ENCODE data around the gene NAA60.
"Not testable (repeated sequence)": the region's sequence is repeated elsewhere in the genome, so short reads cannot be mapped to it uniquely, and the experiment has no call there.

NAA60 gene

DNA sequence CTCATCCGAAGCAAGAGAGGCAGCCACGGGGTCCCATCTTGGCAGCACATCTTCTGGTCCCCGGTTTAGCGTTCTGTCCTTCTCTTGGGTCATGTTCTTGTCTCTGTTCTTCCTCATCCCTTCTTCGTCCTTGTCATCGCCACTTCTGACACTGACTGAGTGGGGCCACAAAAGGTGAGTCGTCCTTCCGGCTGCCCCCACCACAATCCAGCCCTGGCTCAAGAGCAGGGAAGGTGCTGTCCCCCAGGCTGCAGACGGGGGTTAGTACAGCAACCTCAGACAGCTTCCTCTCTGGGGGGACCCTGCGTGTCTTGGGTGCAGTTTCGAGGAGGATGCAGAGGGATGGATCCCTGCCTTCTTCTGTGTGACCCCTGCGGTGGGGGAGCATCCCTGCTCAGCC lies 21.8 kb downstream of the NAA60 start:
- Histone ChIP-seq H3K4me3 (ENCODE audit: low read depth, low read length) (no peak overlapping the region), H2AFZ (ENCODE audit: low read length, unreplicated experiment) (no peak overlapping the region), H3K27me3 (ENCODE audit: insufficient read depth, low read length) (no peaks in the 10 kb centered on the region), H3K36me3 (ENCODE audit: insufficient read depth, low read length) (0 out of 2 replicates have a peak, but pooled peaks cover 4% of the 10 kb centered on the region), H3K4me1 (ENCODE audit: control insufficient read depth, insufficient read depth, low read length, unreplicated experiment) (peaks cover 3% of the 10 kb centered on the region), H3K79me2 (ENCODE audit: control insufficient read depth, insufficient read depth, low read length, unreplicated experiment) (peaks cover 98% of the 10 kb centered on the region), H3K27ac (ENCODE audit: low read depth, low read length) (no peak overlapping the region)

DNA sequence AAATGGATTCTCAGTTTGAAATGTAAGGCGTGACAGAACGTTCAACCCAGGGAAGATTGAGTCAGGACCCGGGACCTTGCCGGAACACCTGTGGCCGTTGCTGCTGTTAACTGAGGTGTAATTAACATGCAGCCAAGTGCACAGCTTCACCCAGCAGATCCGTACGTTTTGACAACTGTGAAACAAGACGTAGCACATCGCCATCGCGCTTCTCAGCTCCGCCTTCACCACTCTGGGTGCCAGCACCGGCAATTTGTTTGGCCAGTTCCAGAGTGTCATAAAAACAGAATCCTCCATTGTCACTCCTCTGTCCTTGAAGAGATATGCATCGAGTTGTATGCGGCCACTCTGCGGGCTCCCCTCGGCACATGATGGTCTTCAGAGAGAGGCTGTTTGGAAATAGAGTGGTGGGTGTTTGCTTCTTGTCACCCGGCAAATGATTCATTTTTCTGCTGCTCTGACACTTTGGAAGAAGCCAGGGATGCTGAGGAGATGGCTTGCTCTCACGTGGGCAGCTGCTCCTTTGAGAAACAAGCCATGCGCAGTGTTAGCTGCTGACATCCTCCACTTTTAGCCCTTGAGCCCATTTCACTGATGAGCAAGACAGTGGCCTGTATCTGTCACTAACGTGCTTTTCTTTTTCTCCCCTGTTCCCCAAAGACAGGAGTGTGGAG lies 22.6 kb downstream of the NAA60 start:
- H3K79me2 ChIP-seq (ENCODE audit: control insufficient read depth, insufficient read depth, low read length, unreplicated experiment): peaks cover 98% of the 10 kb centered on the region
- no peak overlapping the region for H3K4me3 ChIP-seq (ENCODE audit: low read depth, low read length)
- H3K36me3 ChIP-seq (ENCODE audit: insufficient read depth, low read length): 0 out of 2 replicates have a peak, but pooled peaks cover 4% of the 10 kb centered on the region
- H3K27me3 ChIP-seq (ENCODE audit: insufficient read depth, low read length): no peaks in the 10 kb centered on the region
- peaks cover 3% of the 10 kb centered on the region for H3K4me1 ChIP-seq (ENCODE audit: control insufficient read depth, insufficient read depth, low read length, unreplicated experiment)
- no peak overlapping the region for H3K27ac ChIP-seq (ENCODE audit: low read depth, low read length)
- no peak overlapping the region for H2AFZ ChIP-seq (ENCODE audit: low read length, unreplicated experiment)

DNA sequence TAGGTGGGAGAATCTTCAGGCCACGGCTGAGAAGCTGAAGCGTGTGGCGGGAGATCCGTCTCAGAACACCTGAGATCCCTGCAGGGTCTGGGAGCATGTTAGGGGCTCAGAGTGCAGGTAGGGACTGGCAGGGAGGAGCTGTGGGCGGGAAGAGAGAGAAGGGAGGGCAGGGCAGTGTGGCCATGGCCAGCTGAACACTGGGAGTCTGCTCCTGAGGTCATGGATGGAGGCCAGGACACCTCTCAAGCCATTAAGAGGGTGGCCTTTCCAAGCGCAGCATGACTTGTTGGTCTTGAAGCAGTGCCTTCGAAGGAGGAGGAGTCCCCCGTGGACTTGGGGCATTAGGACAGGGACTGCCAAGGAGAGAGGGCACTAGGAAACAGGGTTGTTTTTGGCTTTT lies 23.7 kb downstream of the NAA60 start:
- H3K36me3 ChIP-seq (ENCODE audit: insufficient read depth, low read length): 0 out of 2 replicates have a peak, but pooled peaks cover 4% of the 10 kb centered on the region
- H3K4me3 ChIP-seq (ENCODE audit: low read depth, low read length): no peak overlapping the region
- no peak overlapping the region for H3K27ac ChIP-seq (ENCODE audit: low read depth, low read length)
- H3K27me3 ChIP-seq (ENCODE audit: insufficient read depth, low read length): no peaks in the 10 kb centered on the region
- peaks cover 3% of the 10 kb centered on the region for H3K4me1 ChIP-seq (ENCODE audit: control insufficient read depth, insufficient read depth, low read length, unreplicated experiment)
- peaks cover 94% of the 10 kb centered on the region for H3K79me2 ChIP-seq (ENCODE audit: control insufficient read depth, insufficient read depth, low read length, unreplicated experiment)
- H2AFZ ChIP-seq (ENCODE audit: low read length, unreplicated experiment): no peak overlapping the region

DNA sequence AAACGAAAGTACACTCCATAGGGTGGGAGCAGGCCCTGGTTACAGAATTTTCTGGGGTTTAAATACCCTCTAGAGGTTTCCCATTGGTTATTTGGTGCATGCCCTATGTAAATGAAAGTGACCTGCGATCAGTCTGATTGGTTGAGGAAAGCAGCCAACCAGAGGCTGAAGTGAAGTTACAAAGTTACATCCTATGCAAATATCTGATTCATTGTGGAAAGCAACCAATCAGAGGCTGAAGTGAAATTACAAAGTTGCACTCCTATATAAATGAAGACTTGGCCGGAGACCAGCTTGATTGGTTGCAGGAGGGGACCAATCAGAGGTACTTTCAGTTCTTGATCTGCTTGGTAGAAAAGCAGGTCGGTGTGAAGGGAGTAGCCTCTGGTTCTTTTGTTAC lies 24.4 kb downstream of the NAA60 start:
- no peaks in the 10 kb centered on the region for H3K27me3 ChIP-seq (ENCODE audit: insufficient read depth, low read length)
- H3K27ac ChIP-seq (ENCODE audit: low read depth, low read length): no peak overlapping the region
- H2AFZ ChIP-seq (ENCODE audit: low read length, unreplicated experiment): no peak overlapping the region
- H3K4me1 ChIP-seq (ENCODE audit: control insufficient read depth, insufficient read depth, low read length, unreplicated experiment): peaks cover 3% of the 10 kb centered on the region
- peaks cover 5% of the 10 kb centered on the region; the same call in 1 of the 2 replicates for H3K36me3 ChIP-seq (ENCODE audit: insufficient read depth, low read length)
- H3K79me2 ChIP-seq (ENCODE audit: control insufficient read depth, insufficient read depth, low read length, unreplicated experiment): peaks cover 94% of the 10 kb centered on the region
- no peak overlapping the region for H3K4me3 ChIP-seq (ENCODE audit: low read depth, low read length)

DNA sequence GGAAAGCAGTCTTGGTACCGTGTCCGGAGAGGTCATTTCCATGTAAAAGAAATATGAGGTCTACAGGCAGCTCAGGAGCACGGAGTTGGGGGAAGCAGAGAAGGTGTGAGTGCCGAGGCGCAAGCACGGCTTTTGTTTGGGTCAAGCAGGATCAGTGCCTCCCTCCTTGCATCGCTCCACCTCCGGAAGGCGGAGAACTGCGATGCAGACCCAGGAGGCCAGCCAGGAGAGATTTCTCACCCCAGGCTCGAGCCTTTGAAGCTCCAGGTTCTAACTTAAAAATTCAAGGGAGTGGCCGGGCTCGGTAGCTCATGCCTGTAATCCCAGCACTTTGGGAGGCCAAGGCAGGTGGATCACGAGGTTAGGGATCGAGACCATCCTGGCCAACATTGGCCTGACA lies 25.0 kb downstream of the NAA60 start:
- Histone ChIP-seq H3K79me2 (ENCODE audit: control insufficient read depth, insufficient read depth, low read length, unreplicated experiment) (peaks cover 92% of the 10 kb centered on the region), H3K27me3 (ENCODE audit: insufficient read depth, low read length) (no peaks in the 10 kb centered on the region), H3K4me3 (ENCODE audit: low read depth, low read length) (no peak overlapping the region), H3K36me3 (ENCODE audit: insufficient read depth, low read length) (peaks cover 3% of the 10 kb centered on the region; the same call in 1 of the 2 replicates), H2AFZ (ENCODE audit: low read length, unreplicated experiment) (no peak overlapping the region), H3K4me1 (ENCODE audit: control insufficient read depth, insufficient read depth, low read length, unreplicated experiment) (peaks cover 3% of the 10 kb centered on the region), H3K27ac (ENCODE audit: low read depth, low read length) (no peak overlapping the region)

DNA sequence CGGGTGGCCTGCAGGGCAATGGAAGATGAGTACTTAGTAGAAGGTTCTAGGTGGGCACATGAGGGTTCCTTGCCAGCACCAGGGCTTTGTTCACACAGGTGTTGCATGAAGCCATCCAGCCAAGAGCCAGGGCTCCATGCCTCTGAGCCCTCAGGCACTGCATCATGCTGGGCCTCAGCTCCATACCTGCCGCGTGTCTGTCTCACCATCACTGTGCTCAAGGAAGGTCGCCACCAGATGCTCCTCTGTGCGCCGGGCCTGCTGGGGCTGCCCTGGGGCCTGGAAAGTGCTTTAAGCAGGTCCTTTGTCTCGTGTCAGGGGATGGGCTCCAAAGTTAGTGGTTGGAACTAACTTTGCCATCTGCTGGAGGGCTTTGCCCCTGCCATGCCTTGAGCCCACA lies 26.3 kb downstream of the NAA60 start:
- Histone ChIP-seq H3K4me1 (ENCODE audit: control insufficient read depth, insufficient read depth, low read length, unreplicated experiment) (peaks cover 3% of the 10 kb centered on the region), H3K27me3 (ENCODE audit: insufficient read depth, low read length) (no peaks in the 10 kb centered on the region), H3K36me3 (ENCODE audit: insufficient read depth, low read length) (peaks cover 3% of the 10 kb centered on the region; the same call in 1 of the 2 replicates), H3K79me2 (ENCODE audit: control insufficient read depth, insufficient read depth, low read length, unreplicated experiment) (peaks cover 93% of the 10 kb centered on the region), H3K4me3 (ENCODE audit: low read depth, low read length) (no peak overlapping the region), H2AFZ (ENCODE audit: low read length, unreplicated experiment) (no peak overlapping the region), H3K27ac (ENCODE audit: low read depth, low read length) (no peak overlapping the region)

DNA sequence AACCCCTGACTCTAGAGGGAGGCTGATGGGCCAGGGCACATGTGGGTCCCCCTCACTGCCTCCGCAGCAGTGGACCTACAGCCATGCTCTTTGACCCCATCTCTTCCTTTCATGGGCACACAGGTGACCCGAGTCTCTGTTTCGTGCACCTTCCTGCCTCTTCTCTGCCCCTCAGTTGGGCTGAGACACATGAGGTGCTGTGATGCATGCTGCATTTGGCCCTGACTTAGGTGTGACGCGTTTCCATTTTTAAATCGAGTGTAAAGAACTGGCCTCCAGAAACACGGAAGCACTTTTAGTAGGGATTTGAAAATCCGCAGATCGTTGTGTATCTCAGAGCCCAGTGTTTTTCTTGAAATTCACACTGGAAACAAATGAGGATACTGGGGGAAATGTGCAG lies 27.2 kb downstream of the NAA60 start:
- Histone ChIP-seq H3K4me3 (ENCODE audit: low read depth, low read length) (no peak overlapping the region), H3K27me3 (ENCODE audit: insufficient read depth, low read length) (no peaks in the 10 kb centered on the region), H3K36me3 (ENCODE audit: insufficient read depth, low read length) (peaks cover 3% of the 10 kb centered on the region; the same call in 1 of the 2 replicates), H3K27ac (ENCODE audit: low read depth, low read length) (no peak overlapping the region), H2AFZ (ENCODE audit: low read length, unreplicated experiment) (no peak overlapping the region), H3K79me2 (ENCODE audit: control insufficient read depth, insufficient read depth, low read length, unreplicated experiment) (peaks cover 92% of the 10 kb centered on the region), H3K4me1 (ENCODE audit: control insufficient read depth, insufficient read depth, low read length, unreplicated experiment) (peaks cover 3% of the 10 kb centered on the region)

DNA sequence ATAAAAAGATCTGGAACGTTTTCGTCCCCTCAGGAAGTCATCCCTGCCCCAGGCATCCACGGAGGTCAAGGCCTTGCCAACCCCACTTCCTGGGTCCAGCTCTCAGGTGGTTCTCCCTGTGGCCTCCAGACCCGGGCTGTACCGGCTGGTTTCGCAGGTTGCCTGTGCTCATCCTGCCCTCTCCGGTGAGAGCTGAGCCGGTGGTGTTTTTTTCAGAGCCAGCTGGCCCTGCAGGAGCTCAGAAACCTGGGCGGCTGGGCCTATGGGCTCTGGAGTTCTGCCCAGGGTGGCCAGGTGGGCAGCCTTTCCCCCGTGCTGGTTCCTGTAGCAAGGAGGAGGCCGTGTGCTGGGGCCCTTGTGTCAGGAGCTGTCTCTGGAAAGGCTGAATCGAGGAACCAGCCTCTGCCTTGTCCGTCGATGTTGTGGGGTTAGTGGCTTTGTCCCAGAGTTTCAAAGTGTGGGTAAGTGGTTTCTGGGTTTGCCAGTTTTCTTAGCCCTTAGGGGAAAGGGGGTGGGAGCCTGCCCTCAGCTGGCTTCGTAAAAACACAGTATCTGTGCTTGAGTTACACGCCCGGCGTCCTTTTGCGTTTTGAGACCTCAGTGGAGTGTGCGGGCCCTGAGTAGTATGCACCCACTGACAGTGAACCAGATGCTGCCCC lies 28.2 kb downstream of the NAA60 start:
- Histone ChIP-seq H3K27ac (ENCODE audit: low read depth, low read length) (no peak overlapping the region), H3K79me2 (ENCODE audit: control insufficient read depth, insufficient read depth, low read length, unreplicated experiment) (peaks cover 89% of the 10 kb centered on the region), H3K4me1 (ENCODE audit: control insufficient read depth, insufficient read depth, low read length, unreplicated experiment) (peaks cover 3% of the 10 kb centered on the region), H3K4me3 (ENCODE audit: low read depth, low read length) (no peak overlapping the region), H3K27me3 (ENCODE audit: insufficient read depth, low read length) (no peaks in the 10 kb centered on the region), H3K36me3 (ENCODE audit: insufficient read depth, low read length) (peaks cover 3% of the 10 kb centered on the region; the same call in 1 of the 2 replicates), H2AFZ (ENCODE audit: low read length, unreplicated experiment) (no peak overlapping the region)

DNA sequence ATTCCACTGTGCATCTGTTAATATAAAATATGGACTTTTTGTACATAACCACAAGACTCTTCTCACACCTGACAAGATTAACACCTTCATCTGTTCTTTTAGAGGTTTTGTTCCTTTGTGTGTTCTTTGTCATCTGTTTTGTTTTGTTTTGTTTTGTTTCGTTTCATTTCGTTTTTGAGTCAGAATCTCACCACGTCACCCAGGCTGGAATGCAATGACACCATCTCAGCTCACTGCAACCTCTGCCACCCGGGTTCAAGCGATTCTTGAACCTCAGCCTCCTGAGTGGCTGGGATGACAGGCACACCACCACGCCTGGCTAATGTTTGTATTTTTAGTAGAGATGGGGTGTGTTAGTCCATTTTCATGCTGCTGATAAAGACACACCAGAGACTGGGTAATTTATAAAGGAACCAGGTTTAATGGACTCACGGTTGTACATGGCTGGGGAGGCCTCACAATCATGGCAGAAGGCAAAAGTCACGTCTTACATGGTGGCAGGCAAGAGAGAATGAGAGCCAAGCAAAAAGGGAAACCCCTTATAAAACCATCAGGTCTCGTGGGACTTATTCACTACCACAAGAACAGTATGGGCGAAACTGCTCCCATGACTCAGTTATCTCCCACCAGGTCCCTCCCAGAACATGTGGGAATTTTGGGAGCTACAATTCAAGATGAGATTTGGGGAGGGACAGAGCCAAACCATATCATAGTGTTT lies 29.6 kb downstream of the NAA60 start:
- Histone ChIP-seq H2AFZ (ENCODE audit: low read length, unreplicated experiment) (no peak overlapping the region), H3K79me2 (ENCODE audit: control insufficient read depth, insufficient read depth, low read length, unreplicated experiment) (peaks cover 75% of the 10 kb centered on the region), H3K4me3 (ENCODE audit: low read depth, low read length) (no peak overlapping the region), H3K27me3 (ENCODE audit: insufficient read depth, low read length) (no peaks in the 10 kb centered on the region), H3K4me1 (ENCODE audit: control insufficient read depth, insufficient read depth, low read length, unreplicated experiment) (no peaks in the 10 kb centered on the region), H3K27ac (ENCODE audit: low read depth, low read length) (no peak overlapping the region), H3K36me3 (ENCODE audit: insufficient read depth, low read length) (peaks cover 3% of the 10 kb centered on the region; the same call in 1 of the 2 replicates)

DNA sequence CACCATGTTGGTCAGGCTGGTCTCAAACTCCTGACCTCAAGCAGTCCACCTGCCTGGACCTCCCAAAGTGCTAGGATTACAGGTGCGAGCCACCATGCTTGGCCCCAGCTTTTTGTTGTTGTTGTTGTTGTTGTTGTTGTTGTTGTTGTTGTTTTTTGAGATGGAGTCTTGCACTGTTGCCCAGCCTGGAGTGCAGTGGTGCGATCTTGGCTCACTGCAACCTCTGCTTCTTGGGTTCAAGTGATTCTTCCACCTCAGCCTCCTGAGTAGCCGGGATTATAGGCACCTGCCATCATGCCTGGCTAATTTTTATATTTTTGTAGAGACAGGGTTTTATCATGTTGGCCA lies 30.1 kb downstream of the NAA60 start:
- not testable (repeated sequence) for H3K27ac ChIP-seq (ENCODE audit: low read depth, low read length); H3K36me3 ChIP-seq (ENCODE audit: insufficient read depth, low read length); H3K4me1 ChIP-seq (ENCODE audit: control insufficient read depth, insufficient read depth, low read length, unreplicated experiment); H2AFZ ChIP-seq (ENCODE audit: low read length, unreplicated experiment); H3K27me3 ChIP-seq (ENCODE audit: insufficient read depth, low read length); H3K4me3 ChIP-seq (ENCODE audit: low read depth, low read length)
- H3K79me2 ChIP-seq (ENCODE audit: control insufficient read depth, insufficient read depth, low read length, unreplicated experiment): peaks cover 74% of the 10 kb centered on the region

All from ACC112 (cell line).